Type B pancreatic cell (in vitro differentiated cells): ENCODE results near the gene PLPP3. TPM values are rescaled to one million over a fixed set of nuclear protein-coding genes. Genes with fewer than 3 reads are reported as not detected.

Experiments used
- DNase-seq: peaks from one replicate; pipeline ENCODE4 v3.0.0; 2021; ENCODE audit warnings: mixed read lengths; ENCODE audit not compliant: unreplicated experiment; ENCODE audit errors: extremely low spot score
- H3K27ac Mint-ChIP-seq: 2 replicates; pipeline ENCODE4 v1.8.0; 2021; ENCODE audit warnings: mild to moderate bottlenecking, mixed read lengths
- H3K27me3 Mint-ChIP-seq: 2 replicates; pipeline ENCODE4 v1.8.0; 2021; ENCODE audit warnings: mixed read lengths
- H3K36me3 Mint-ChIP-seq: 2 replicates; pipeline ENCODE4 v1.8.0; 2021; ENCODE audit warnings: mixed read lengths
- H3K4me1 Mint-ChIP-seq: one replicate; pipeline ENCODE4 v1.8.0; 2021; ENCODE audit warnings: mixed read lengths; ENCODE audit not compliant: unreplicated experiment
- H3K4me3 Mint-ChIP-seq: 2 replicates; pipeline ENCODE4 v1.8.0; 2021; ENCODE audit warnings: mild to moderate bottlenecking, mixed read lengths
- H3K9me3 Mint-ChIP-seq: 2 replicates; pipeline ENCODE4 v1.8.0; 2021; ENCODE audit warnings: mixed read lengths
- total RNA-seq: library from RNA; stranded (reverse); gene quantifications from 2 replicates; pipeline ENCODE4 v1.2.1, GENCODE V29; 2021; ENCODE audit warnings: low replicate concordance
- TF ChIP-seq, protein P1 (sequence below): fragments of 200-600 bp; sonication (generic); conservative IDR thresholded peaks from 2 replicates; pipeline ENCODE4 v1.5.0; 2021; ENCODE audit warnings: antibody characterized with exemption, mild to moderate bottlenecking

PLPP3 gene
- total RNA-seq, 1 donor from 2014 or later: 79.0 TPM

DNA sequence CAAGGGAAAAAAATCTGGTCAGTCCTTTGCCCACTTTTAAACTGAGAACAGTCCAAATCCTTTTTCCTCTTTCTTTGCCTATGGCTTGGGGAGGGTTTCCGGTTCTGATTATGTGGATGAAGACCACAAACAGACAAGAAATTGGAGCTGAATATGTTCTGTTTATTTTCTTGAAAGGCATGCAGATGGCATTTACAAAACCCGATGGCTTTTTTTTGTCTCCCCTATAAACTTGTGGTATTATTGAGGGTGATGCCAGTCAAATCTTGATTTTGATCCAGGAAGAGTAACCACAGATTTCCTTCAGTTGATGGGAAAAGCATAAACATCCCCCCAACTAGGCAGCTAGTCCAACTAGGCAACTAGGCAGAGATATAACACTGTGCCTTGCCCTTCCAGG is 38.9 kb downstream of the PLPP3 start:
- Mint-ChIP-seq H3K27ac (no peak overlapping the region), H3K9me3 (peaks cover 10% of the 10 kb centered on the region), H3K36me3 (peaks cover 52% of the 10 kb centered on the region), H3K4me1 (peaks cover 83% of the 10 kb centered on the region), H3K27me3 (no peaks in the 10 kb centered on the region), H3K4me3 (no peak overlapping the region)
- TF ChIP-seq, protein P1, sequence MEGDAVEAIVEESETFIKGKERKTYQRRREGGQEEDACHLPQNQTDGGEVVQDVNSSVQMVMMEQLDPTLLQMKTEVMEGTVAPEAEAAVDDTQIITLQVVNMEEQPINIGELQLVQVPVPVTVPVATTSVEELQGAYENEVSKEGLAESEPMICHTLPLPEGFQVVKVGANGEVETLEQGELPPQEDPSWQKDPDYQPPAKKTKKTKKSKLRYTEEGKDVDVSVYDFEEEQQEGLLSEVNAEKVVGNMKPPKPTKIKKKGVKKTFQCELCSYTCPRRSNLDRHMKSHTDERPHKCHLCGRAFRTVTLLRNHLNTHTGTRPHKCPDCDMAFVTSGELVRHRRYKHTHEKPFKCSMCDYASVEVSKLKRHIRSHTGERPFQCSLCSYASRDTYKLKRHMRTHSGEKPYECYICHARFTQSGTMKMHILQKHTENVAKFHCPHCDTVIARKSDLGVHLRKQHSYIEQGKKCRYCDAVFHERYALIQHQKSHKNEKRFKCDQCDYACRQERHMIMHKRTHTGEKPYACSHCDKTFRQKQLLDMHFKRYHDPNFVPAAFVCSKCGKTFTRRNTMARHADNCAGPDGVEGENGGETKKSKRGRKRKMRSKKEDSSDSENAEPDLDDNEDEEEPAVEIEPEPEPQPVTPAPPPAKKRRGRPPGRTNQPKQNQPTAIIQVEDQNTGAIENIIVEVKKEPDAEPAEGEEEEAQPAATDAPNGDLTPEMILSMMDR: no peak
- DNase-seq: no peak

DNA sequence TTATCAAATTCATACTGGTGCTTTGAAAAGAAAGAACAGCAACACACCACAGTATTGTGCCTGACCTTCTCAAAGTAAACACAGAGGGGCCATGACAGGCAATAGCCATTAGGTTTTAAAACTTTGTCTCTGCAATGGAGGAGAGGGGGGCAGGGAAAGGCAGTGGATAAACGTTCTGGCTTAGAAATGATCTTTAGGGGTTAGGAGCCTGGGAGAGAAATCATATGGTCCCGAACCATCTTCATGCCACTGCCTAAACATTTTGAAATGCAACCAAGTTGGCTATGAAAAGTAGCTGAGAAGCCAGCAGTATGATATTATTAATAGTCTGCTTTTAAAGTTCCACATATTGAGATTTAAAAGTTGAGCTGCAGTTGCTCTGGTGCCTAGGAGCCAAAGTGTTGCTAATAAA is 39.8 kb downstream of the PLPP3 start:
- Mint-ChIP-seq H3K4me3 (peak overlapping the region; percentile 5), H3K36me3 (peaks cover 54% of the 10 kb centered on the region), H3K27ac (peak overlapping the region; percentile 21), H3K9me3 (peaks cover 5% of the 10 kb centered on the region), H3K27me3 (no peaks in the 10 kb centered on the region), H3K4me1 (peaks cover 79% of the 10 kb centered on the region)
- DNase-seq: no peak
- TF ChIP-seq, protein P1: no peak

GRCh38 chr1:56538532-56538931 is 40.8 kb downstream of the PLPP3 start:
- H3K27me3 Mint-ChIP-seq: no peaks in the 10 kb centered on the region
- H3K4me1 Mint-ChIP-seq: peaks cover 82% of the 10 kb centered on the region
- H3K4me3 Mint-ChIP-seq: no peak overlapping the region
- TF ChIP-seq, protein P1: no peak
- peaks cover 62% of the 10 kb centered on the region for H3K36me3 Mint-ChIP-seq
- no peak for DNase-seq
- H3K9me3 Mint-ChIP-seq: peaks cover 3% of the 10 kb centered on the region
- H3K27ac Mint-ChIP-seq: no peak overlapping the region

DNA sequence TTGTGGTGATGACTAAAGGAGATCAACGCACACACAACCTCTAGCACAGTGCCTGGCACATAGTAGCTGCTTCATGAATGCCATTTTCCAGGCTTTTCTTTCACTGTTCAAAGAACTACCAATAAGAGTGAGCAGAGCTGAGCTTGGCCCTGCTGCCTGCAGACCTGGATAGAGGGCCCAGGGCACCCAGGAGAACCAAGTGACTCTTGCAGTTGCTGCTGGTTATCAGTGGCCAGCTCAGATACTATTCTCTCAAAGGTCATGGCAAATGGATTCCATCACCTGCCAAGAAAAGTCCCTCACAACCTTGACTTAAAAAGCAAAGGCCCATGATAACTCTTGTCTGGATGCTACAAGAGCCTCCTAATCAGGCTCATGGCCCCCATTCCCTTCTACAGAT is 41.7 kb downstream of the PLPP3 start:
- no peak for DNase-seq
- Mint-ChIP-seq H3K4me3 (no peak overlapping the region), H3K9me3 (no peaks in the 10 kb centered on the region), H3K36me3 (peaks cover 62% of the 10 kb centered on the region), H3K27ac (peak overlapping the region; percentile 9), H3K4me1 (peaks cover 78% of the 10 kb centered on the region), H3K27me3 (no peaks in the 10 kb centered on the region)
- TF ChIP-seq, protein P1: no peak

- Mint-ChIP-seq H3K27me3 (no peaks in the 10 kb centered on the region), H3K36me3 (peaks cover 55% of the 10 kb centered on the region), H3K4me3 (no peak overlapping the region), H3K9me3 (no peaks in the 10 kb centered on the region), H3K27ac (no peak overlapping the region), H3K4me1 (peaks cover 64% of the 10 kb centered on the region)
- TF ChIP-seq, protein P1: no peak
- DNase-seq: no peak
Measured at GRCh38 chr1:56535939-56536338, 43.4 kb downstream of the PLPP3 start.

DNA sequence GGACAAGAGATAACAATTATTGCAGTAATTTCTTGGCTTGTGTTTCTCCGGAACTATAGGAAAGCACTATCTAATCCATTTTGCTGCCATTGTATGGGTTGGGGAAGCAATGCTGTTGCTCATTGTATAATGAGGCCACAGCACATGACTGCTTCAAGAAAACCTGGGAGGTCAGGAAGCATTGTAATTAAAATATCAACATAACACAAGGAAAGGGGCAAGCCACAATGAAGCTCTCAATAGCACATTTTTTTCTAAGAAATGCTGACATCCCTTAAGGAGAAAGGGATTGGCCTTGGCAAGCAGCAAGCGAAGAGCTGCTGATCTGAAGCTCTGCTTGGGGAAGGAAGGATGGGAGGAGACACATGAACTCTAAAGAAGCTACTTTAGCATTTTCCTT is 44.0 kb downstream of the PLPP3 start:
- Mint-ChIP-seq H3K27me3 (no peaks in the 10 kb centered on the region), H3K36me3 (peaks cover 52% of the 10 kb centered on the region), H3K27ac (no peak overlapping the region), H3K4me1 (peaks cover 59% of the 10 kb centered on the region), H3K9me3 (no peaks in the 10 kb centered on the region), H3K4me3 (no peak overlapping the region)
- TF ChIP-seq, protein P1: no peak
- no peak for DNase-seq
